Pancreas (tissue), 10 donors: ENCODE data around the gene PHLPP2. TPM values are rescaled to one million over a fixed set of nuclear protein-coding genes. Genes with fewer than 3 reads are reported as not detected.
"Not testable (repeated sequence)": the region's sequence is repeated elsewhere in the genome, so short reads cannot be mapped to it uniquely, and the experiment has no call there.

ENCODE experiments used
- ATAC-seq, 4 donors: fragments of 200-7000 bp; cut with Tn5 transposase; one replicate each; pipeline versions ENCODE4 v1.8.0 to v1.9.1; 2020; ENCODE audit warnings: mild to moderate bottlenecking in 4 of 4, moderate library complexity in 4 of 4
- DNase-seq, 6 donors: peaks; one replicate each; pipeline ENCODE4 v3.0.0-alpha.2; 2020
- FAIRE-seq: peaks from 2 replicates; lab custom pipeline; 2012; peaks lifted over from hg19 to GRCh38; lab: Jason Lieb, UNC
- H3K27ac ChIP-seq, 4 donors: fragments of 200-600 bp; sonication (generic); 1 replicate in 3 of 4; 2 replicates in 1 of 4; pipeline versions ENCODE4 v1.5.0 to v1.8.0; 2020
- H3K27me3 ChIP-seq, 4 donors: fragments of 200-600 bp; one replicate each; pipeline ENCODE4 v1.8.0; 2021
- H3K36me3 ChIP-seq, 3 donors: fragments of 200-600 bp; sonication (generic) in 1 of 3; one replicate each; pipeline versions ENCODE4 v1.5.0 to v1.8.0; 2020 to 2021
- H3K4me1 ChIP-seq, 3 donors: fragments of 200-600 bp; one replicate each; pipeline ENCODE4 v1.8.0; 2021
- H3K4me3 ChIP-seq, 4 donors: fragments of 200-600 bp; sonication (generic) in 2 of 4; one replicate each; pipeline versions ENCODE4 v1.5.0 to v1.8.0; 2020 to 2021
- H3K9me3 ChIP-seq, 4 donors: fragments of 200-600 bp; one replicate each; pipeline ENCODE4 v1.8.0; 2021
- CTCF ChIP-seq, 4 donors: fragments of 200-600 bp; sonication (generic) in 3 of 4; IDR thresholded peaks; one replicate each; pipeline versions ENCODE4 v1.5.0 to v1.8.0; 2021; ENCODE audit warnings: antibody characterized with exemption in 4 of 4
- WGBS, 2 donors: extraction: QIAGEN DNeasy Blood & Tissue Kit; methylation state at CpG; one replicate each; pipeline ENCODE4 v1.1.7; 2013; 5-methylcytosine and 5-hydroxymethylcytosine counted together
- intact Hi-C, 3 donors: fragments of 100-400 bp; cut with DNase I; formaldehyde crosslinking; loops; one replicate each; pipeline versions ENCODE4 v1.11.1 to v1.14.2; 2022
- polyA plus RNA-seq, 2 donors: library from polyadenylated mRNA; stranded (reverse); fragments of 200-250 nt; gene quantifications; one replicate each; pipeline ENCODE4 v1.2.3, GENCODE V29; 2013
- total RNA-seq, 6 donors: library from RNA; stranded (reverse); fragmentation: NEBNext Ultra II Directional in 4 of 6; extraction: Animal tissue kit (Norgen Biotek cat#: 25700) in 4 of 6; gene quantifications; one replicate each; pipeline versions ENCODE4 v1.2.1 to v1.2.4, GENCODE V29; 2021 to 2023
- donor health status: healthy with polysubstance abuse.
- donor health status: DM: no; HTN: no; CAD: no; lungs with moderate emphysema.
- donor health status: DM: no; HTN: no; CAD: no.
- donor health status: control.
- donor health status: control.
- donor health status: Bipolar disorder and iron deficiency.
- donor health status: DM: yes; HTN: yes; CAD: no.
- donor health status: DM: no; HTN: no; CAD: no.
- donor health status: DM: no; HTN: no; CAD: no.
- donor health status: DM: yes; HTN: yes; CAD: no.

The PHLPP2 gene
- total and polyA plus RNA-seq, 8 donors = 1.3 to 4.6 (median 2.8) TPM

DNA sequence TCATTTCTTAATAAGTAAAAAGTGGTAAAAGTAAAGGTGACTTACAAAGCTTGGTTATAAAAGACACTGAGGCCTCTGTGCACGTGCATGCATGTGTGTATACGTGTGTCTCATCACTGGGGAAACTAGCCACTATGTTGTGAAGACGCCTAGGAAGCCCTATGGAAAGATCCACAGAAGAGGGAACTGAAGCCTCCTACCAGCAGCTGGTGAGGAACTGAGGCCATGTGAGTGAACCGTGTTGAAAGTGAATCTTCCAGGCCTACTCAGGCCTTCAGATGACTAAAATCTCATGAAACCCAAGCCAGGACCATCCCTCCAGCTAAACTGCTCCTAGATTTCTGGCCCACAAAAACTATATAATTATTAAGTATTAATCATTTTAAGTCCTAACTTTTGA is 23.7 kb downstream of the PHLPP2 start:
- DNase-seq = no peak
- Histone ChIP-seq H3K36me3 (no peaks in the 10 kb centered on the region), H3K4me1 (no peaks in the 10 kb centered on the region), H3K4me3 (no peak overlapping the region), H3K27me3 (no peaks in the 10 kb centered on the region), H3K27ac (no peak overlapping the region), H3K9me3 (no peaks in the 10 kb centered on the region)
- no peak for FAIRE-seq
- intact Hi-C loops = no loop called here
- TF ChIP-seq CTCF (IDR thresholded peaks at IDR 0.05) = no peak
- WGBS, 2 donors = 91 to 93% methylated on average over 4 of the region's 4 CpGs
- no peak for ATAC-seq

- H3K9me3 ChIP-seq = no peaks in the 10 kb centered on the region
- no peaks in the 10 kb centered on the region for H3K27me3 ChIP-seq
- WGBS, 2 donors = 86 to 90% methylated on average over 3 of the region's 3 CpGs
- DNase-seq (no peak), ATAC-seq (no peak), FAIRE-seq (no peak)
- no peaks in the 10 kb centered on the region for H3K4me1 ChIP-seq
- no peak overlapping the region for H3K4me3 ChIP-seq
- no peaks in the 10 kb centered on the region for H3K36me3 ChIP-seq
- TF ChIP-seq CTCF (IDR thresholded peaks at IDR 0.05) = no peak
- no peak overlapping the region for H3K27ac ChIP-seq
- intact Hi-C loops = no loop called here
Observed at GRCh38 chr16:71698491-71698890, 26.0 kb downstream of the PHLPP2 start.

DNA sequence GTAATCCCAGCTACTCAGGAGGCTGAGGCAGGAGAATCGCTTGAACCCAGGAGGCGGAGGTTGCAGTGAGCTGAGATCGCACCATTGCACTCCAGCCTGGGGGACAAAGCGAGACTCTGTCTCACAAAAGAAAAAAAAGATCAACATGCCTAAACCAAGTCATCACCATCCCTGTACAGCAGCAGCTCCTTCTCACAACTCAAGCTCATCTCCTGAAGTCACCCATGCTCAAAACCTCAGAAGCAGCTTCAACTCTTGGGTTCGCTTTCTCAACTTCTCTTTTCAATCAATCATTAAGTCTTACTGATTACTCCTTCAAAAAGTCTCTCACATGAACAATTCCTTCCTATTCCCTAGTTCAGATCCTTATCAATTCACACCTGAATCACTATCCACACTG is 31.3 kb downstream of the PHLPP2 start:
- H3K4me1 ChIP-seq = no peaks in the 10 kb centered on the region
- intact Hi-C loops = no loop called here
- WGBS, 2 donors = 95 to 97% methylated on average over 5 of the region's 5 CpGs
- H3K4me3 ChIP-seq = no peak overlapping the region
- H3K36me3 ChIP-seq = no peaks in the 10 kb centered on the region
- H3K27me3 ChIP-seq = no peaks in the 10 kb centered on the region
- no peak for TF ChIP-seq CTCF (IDR thresholded peaks at IDR 0.05)
- no peak overlapping the region for H3K27ac ChIP-seq
- no peaks in the 10 kb centered on the region for H3K9me3 ChIP-seq
- ATAC-seq (no peak), FAIRE-seq (no peak), DNase-seq (no peak)

DNA sequence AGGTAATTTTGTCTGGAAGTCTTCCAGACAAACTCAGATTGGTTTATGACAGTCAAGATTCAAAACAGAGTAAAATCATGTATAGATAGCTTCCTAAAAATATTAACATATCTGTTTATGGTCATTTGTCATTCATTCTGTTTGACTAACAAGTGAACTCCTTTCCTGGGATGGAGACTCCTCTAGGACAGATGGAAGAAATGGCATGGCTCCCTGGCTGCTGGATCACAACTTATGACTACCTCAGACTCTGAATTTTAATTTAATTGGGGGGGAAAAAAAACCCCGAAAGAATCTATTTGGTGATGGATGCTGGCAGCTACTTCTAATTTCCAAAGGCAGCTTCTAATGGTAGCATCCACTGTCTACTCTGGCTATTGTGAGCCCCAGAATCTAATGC is 34.6 kb downstream of the PHLPP2 start:
- no peak for TF ChIP-seq CTCF (IDR thresholded peaks at IDR 0.05)
- no peak overlapping the region for H3K4me3 ChIP-seq
- intact Hi-C loops = no loop called here

GRCh38 chr16:71687861-71688260 is 36.6 kb downstream of the PHLPP2 start:
- no peak for TF ChIP-seq CTCF (IDR thresholded peaks at IDR 0.05)

More for the DNA sequence above, 34.6 kb downstream of the PHLPP2 start:
- WGBS, 2 donors = 0% methylated on average over 1 of the region's 1 CpG
- ATAC-seq (no peak), DNase-seq (no peak), FAIRE-seq (no peak)
- Histone ChIP-seq H3K27me3 (no peaks in the 10 kb centered on the region), H3K9me3 (no peaks in the 10 kb centered on the region), H3K36me3 (no peaks in the 10 kb centered on the region), H3K4me1 (no peaks in the 10 kb centered on the region), H3K27ac (no peak overlapping the region)

DNA sequence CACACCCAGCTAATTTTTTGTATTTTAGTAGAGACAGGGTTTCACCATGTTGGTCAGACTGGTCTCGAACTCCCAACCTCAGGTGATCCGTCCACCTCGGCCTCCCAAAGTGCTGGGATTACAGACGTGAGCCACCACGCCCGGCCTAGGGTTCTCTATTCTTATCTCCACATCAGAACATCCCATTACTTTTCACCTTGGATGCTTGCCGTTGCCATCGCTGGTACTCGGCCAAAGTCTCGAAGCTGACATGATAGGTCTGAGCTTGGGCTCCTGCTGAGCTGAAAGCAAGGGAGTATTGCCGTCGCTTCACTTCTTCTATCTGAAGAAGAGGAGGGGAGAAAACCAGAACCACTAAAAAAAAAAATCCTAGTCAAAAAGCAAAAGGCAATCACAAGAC is 40.2 kb downstream of the PHLPP2 start:
- not testable (repeated sequence) for FAIRE-seq, H3K36me3 ChIP-seq

More at GRCh38 chr16:71687861-71688260, 36.6 kb downstream of the PHLPP2 start:
- 67 to 69% methylated on average over 3 of the region's 3 CpGs for WGBS, 2 donors
- Histone ChIP-seq H3K9me3 (no peaks in the 10 kb centered on the region), H3K27ac (no peak overlapping the region), H3K27me3 (no peaks in the 10 kb centered on the region), H3K4me3 (no peak overlapping the region), H3K36me3 (no peaks in the 10 kb centered on the region), H3K4me1 (no peaks in the 10 kb centered on the region)
- intact Hi-C loops = no loop called here
- no peak for DNase-seq
- ATAC-seq = no peak
- no peak for FAIRE-seq

More for the DNA sequence above, 40.2 kb downstream of the PHLPP2 start:
- ATAC-seq, H3K9me3 ChIP-seq, H3K27ac ChIP-seq, H3K4me1 ChIP-seq, H3K4me3 ChIP-seq, H3K27me3 ChIP-seq, intact Hi-C loops, DNase-seq: not testable (repeated sequence)
- WGBS, 2 donors = 97 to 98% methylated on average over 12 of the region's 12 CpGs
